ENCODE results near the gene SYMPK.
"Not testable (repeated sequence)": the region's sequence is repeated elsewhere in the genome, so short reads cannot be mapped to it uniquely, and the experiment has no call there.

Gene SYMPK

GRCh38 chr19:45885556-45886426 is 22.8 kb upstream of the SYMPK start, which contains the start of gene IRF2BP1:
TSS of gene IRF2BP1 (minus strand) at chr19:45886141. CDS start at chr19:45885774, 367 bp downstream.
- DNase-seq = peak; percentile 81

- no peak for DNase-seq
These were observed 22.0 kb upstream of the SYMPK start for GRCh38 chr19:45884682-45885555.

GRCh38 chr19:45883881-45884681 is 21.1 kb upstream of the SYMPK start:
- no peak for DNase-seq

- DNase-seq = no peak
These were observed 20.6 kb upstream of the SYMPK start for GRCh38 chr19:45883586-45883880.

GRCh38 chr19:45882652-45883585 is 20.0 kb upstream of the SYMPK start:
- peak; percentile 65 for DNase-seq

GRCh38 chr19:45881909-45882528 is 19.1 kb upstream of the SYMPK start:
- peak; percentile 28 for DNase-seq

GRCh38 chr19:45881082-45881908 is 18.3 kb upstream of the SYMPK start:
- no peak for DNase-seq

GRCh38 chr19:45879971-45880370 is 17.0 kb upstream of the SYMPK start:
- no peak for DNase-seq

GRCh38 chr19:45879055-45879454 is 16.1 kb upstream of the SYMPK start:
- no peak for DNase-seq

- DNase-seq = no peak
These were observed 15.3 kb upstream of the SYMPK start for GRCh38 chr19:45878043-45878794.

GRCh38 chr19:45876411-45877197 is 13.7 kb upstream of the SYMPK start:
- no peak for DNase-seq

GRCh38 chr19:45876161-45876410 is 13.1 kb upstream of the SYMPK start:
- DNase-seq = no peak

- DNase-seq = no peak
These were observed 11.6 kb upstream of the SYMPK start for GRCh38 chr19:45874620-45874966.

- no peak for DNase-seq
These were observed 10.3 kb upstream of the SYMPK start for GRCh38 chr19:45873219-45873772.

- DNase-seq = no peak
These were observed 9.4 kb upstream of the SYMPK start for GRCh38 chr19:45872095-45872919.

GRCh38 chr19:45870798-45871197 is 7.9 kb upstream of the SYMPK start:
- no peak for DNase-seq

- not testable (repeated sequence) for DNase-seq
These were observed 4.3 kb upstream of the SYMPK start for GRCh38 chr19:45867241-45867640.

Data from NCI-H526 treated with DMSO at 0.1 percent for 48 hours (cell line).